Right lobe of liver (tissue), 4 donors: Measurements from ENCODE around the gene SLC8A2.
A peak's percentile ranks its signal among the peaks of the same experiment; 100 is the strongest.

Source experiments
- CTCF ChIP-seq, 4 donors: fragments of 200-600 bp in 3 of 4; fragments of 450-650 bp in 1 of 4; IDR thresholded peaks; one replicate each; pipeline versions ENCODE4 v1.5.1 to v1.8.0; 2016 to 2022; ENCODE audit warnings: antibody characterized with exemption in 4 of 4, mild to moderate bottlenecking in 2 of 4
- POLR2A ChIP-seq: fragments of 450-650 bp; IDR thresholded peaks from one replicate; pipeline ENCODE4 v1.6.1; 2017; ENCODE audit warnings: antibody characterized with exemption, mild to moderate bottlenecking
- donor health status: DM: no; HTN: no; CAD: no.
- donor health status: DM: no; HTN: no; CAD: no.
- donor health status: DM: no; HTN: yes; CAD: no.

- peak in 3 of 4 donors; percentile 10 to 30 (median 13) for TF ChIP-seq CTCF (IDR thresholded peaks at IDR 0.05)
- TF ChIP-seq POLR2A = no peak
Observed at GRCh38 chr19:47430041-47430802, 41.5 kb downstream of the SLC8A2 start.
